ENCODE measurements around the gene FAM163B.

FAM163B gene

DNA sequence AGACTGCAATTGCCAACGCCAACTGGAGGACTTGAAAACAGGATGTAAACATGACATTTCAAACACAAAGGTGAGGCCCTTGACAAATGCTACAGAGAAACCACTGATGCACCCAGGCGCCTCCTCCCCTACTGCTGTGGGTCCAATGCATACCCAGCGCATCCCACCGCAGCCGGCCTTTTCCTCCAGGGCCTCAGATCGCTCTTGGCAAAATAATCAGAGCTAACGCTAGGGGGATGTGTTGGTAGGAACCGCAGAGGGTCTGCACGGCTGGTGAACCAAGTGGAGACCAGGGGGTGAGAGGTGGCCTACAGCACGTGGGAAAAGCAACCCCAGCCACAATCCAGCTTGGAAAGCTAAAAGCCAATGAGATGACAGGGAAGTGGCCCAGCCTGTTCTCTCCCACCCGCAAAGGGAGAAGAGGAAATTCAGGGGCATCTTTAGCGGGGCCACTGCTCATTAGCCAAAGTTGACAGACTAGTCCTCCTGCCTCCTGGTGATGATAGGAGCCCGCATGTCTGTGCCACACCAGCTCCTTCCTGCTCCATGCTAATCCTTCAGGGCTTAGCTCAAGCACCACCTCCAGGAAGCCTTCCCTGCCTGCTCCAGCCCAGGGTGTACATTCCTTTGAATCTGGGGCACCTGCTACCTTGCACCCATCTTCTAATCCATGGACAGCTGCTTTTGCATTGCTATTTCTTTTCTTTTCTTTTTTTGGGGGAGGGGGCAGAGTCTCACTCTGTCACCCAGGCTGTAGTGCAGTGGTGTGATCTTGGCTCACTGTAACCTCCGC, 5.9 kb downstream of the FAM163B start:
- TF ChIP-seq, protein P1, sequence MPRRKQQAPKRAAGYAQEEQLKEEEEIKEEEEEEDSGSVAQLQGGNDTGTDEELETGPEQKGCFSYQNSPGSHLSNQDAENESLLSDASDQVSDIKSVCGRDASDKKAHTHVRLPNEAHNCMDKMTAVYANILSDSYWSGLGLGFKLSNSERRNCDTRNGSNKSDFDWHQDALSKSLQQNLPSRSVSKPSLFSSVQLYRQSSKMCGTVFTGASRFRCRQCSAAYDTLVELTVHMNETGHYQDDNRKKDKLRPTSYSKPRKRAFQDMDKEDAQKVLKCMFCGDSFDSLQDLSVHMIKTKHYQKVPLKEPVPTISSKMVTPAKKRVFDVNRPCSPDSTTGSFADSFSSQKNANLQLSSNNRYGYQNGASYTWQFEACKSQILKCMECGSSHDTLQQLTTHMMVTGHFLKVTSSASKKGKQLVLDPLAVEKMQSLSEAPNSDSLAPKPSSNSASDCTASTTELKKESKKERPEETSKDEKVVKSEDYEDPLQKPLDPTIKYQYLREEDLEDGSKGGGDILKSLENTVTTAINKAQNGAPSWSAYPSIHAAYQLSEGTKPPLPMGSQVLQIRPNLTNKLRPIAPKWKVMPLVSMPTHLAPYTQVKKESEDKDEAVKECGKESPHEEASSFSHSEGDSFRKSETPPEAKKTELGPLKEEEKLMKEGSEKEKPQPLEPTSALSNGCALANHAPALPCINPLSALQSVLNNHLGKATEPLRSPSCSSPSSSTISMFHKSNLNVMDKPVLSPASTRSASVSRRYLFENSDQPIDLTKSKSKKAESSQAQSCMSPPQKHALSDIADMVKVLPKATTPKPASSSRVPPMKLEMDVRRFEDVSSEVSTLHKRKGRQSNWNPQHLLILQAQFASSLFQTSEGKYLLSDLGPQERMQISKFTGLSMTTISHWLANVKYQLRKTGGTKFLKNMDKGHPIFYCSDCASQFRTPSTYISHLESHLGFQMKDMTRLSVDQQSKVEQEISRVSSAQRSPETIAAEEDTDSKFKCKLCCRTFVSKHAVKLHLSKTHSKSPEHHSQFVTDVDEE (CRISPR knock-in tag; IDR thresholded peaks at IDR 0.05), result no peak
- TF ChIP-seq TOX (CRISPR knock-in tag; IDR thresholded peaks at IDR 0.05; ENCODE audit: borderline replicate concordance) (no peak), ARNTL (CRISPR knock-in tag; IDR thresholded peaks at IDR 0.05; ENCODE audit: borderline replicate concordance, low read depth) (no peak), PPARA (CRISPR knock-in tag; IDR thresholded peaks at IDR 0.05; ENCODE audit: borderline replicate concordance) (no peak), CREB5 (CRISPR knock-in tag; IDR thresholded peaks at IDR 0.05; ENCODE audit: low read depth) (no peak), OSR1 (CRISPR knock-in tag; IDR thresholded peaks at IDR 0.05) (no peak), CSRNP3 (CRISPR knock-in tag; IDR thresholded peaks at IDR 0.05) (no peak), ESRRG (CRISPR knock-in tag; IDR thresholded peaks at IDR 0.05) (no peak), ZNF8 (CRISPR knock-in tag; IDR thresholded peaks at IDR 0.05) (no peak)
- ATAC-seq, result no peak

- ATAC-seq, result no peak
- no peak for TF ChIP-seq OSR1 (CRISPR knock-in tag; IDR thresholded peaks at IDR 0.05)
Observed at GRCh38 chr9:133602277-133602676, 6.9 kb downstream of the FAM163B start.

DNA sequence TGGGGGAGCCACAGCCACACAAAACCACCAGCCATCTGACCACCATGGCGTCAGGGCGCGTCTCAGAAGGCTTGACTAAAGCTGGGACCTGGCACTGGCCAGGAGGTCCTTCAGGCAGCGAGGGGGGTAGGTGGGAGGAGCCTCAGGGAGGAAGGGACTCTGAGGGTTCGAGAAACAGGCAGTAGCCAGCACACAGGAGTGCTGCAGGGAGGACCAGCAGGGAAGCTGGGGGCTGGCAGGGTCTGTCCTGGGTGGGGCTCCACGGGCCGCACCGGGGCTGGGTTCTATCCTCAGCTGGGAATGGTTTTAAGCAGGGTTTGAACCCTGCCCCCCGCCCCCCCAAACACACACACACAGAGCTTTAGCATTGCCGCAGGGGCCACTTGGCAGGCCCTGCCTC, 7.4 kb downstream of the FAM163B start:
- ATAC-seq, result no peak
- no peak for TF ChIP-seq OSR1 (CRISPR knock-in tag; IDR thresholded peaks at IDR 0.05)
- no peak for TF ChIP-seq TOX (CRISPR knock-in tag; IDR thresholded peaks at IDR 0.05; ENCODE audit: borderline replicate concordance)
- no peak for TF ChIP-seq CREB5 (CRISPR knock-in tag; IDR thresholded peaks at IDR 0.05; ENCODE audit: low read depth)
- no peak for TF ChIP-seq GLIS3 (CRISPR knock-in tag; IDR thresholded peaks at IDR 0.05)
- TF ChIP-seq CSDC2 (CRISPR knock-in tag; IDR thresholded peaks at IDR 0.05), result no peak
- no peak for TF ChIP-seq ARNTL (CRISPR knock-in tag; IDR thresholded peaks at IDR 0.05; ENCODE audit: borderline replicate concordance, low read depth)
- TF ChIP-seq TCF4 (CRISPR knock-in tag; IDR thresholded peaks at IDR 0.05; ENCODE audit: borderline replicate concordance), result no peak
- no peak for TF ChIP-seq BACH2 (CRISPR knock-in tag; IDR thresholded peaks at IDR 0.05; ENCODE audit: borderline replicate concordance)
- no peak for TF ChIP-seq ZC3H10 (CRISPR knock-in tag; IDR thresholded peaks at IDR 0.05)
- TF ChIP-seq ZNF8 (CRISPR knock-in tag; IDR thresholded peaks at IDR 0.05), result no peak
- no peak for TF ChIP-seq PPARA (CRISPR knock-in tag; IDR thresholded peaks at IDR 0.05; ENCODE audit: borderline replicate concordance)
- TF ChIP-seq CSRNP3 (CRISPR knock-in tag; IDR thresholded peaks at IDR 0.05), result no peak
- TF ChIP-seq RARB (CRISPR knock-in tag; IDR thresholded peaks at IDR 0.05), result no peak
- TF ChIP-seq, protein P2, sequence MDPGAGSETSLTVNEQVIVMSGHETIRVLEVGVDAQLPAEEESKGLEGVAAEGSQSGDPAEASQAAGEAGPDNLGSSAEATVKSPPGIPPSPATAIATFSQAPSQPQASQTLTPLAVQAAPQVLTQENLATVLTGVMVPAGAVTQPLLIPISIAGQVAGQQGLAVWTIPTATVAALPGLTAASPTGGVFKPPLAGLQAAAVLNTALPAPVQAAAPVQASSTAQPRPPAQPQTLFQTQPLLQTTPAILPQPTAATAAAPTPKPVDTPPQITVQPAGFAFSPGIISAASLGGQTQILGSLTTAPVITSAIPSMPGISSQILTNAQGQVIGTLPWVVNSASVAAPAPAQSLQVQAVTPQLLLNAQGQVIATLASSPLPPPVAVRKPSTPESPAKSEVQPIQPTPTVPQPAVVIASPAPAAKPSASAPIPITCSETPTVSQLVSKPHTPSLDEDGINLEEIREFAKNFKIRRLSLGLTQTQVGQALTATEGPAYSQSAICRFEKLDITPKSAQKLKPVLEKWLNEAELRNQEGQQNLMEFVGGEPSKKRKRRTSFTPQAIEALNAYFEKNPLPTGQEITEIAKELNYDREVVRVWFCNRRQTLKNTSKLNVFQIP (CRISPR knock-in tag; IDR thresholded peaks at IDR 0.05; ENCODE audit: borderline replicate concordance, low read depth), result no peak
- TF ChIP-seq ESRRG (CRISPR knock-in tag; IDR thresholded peaks at IDR 0.05), result no peak
- TF ChIP-seq ZNF565 (CRISPR knock-in tag; conservative IDR thresholded peaks at IDR 0.05; ENCODE audit: low read depth), result no peak
